ENCODE measurements around the gene BACE1.
"Not testable (repeated sequence)": the region's sequence is repeated elsewhere in the genome, so short reads cannot be mapped to it uniquely, and the experiment has no call there.

The BACE1 gene

GRCh38 chr11:117273550-117274289 lies 42.3 kb downstream of the BACE1 start:
- TF ChIP-seq CTCF (conservative IDR thresholded peaks at IDR 0.05) (no peak), ZFX (IDR thresholded peaks at IDR 0.05) (no peak)

GRCh38 chr11:117272175-117272574 lies 43.9 kb downstream of the BACE1 start:
- H3K27ac ChIP-seq: not testable (repeated sequence)

More at GRCh38 chr11:117273550-117274289, 42.3 kb downstream of the BACE1 start:
- H3K27ac ChIP-seq: no peak overlapping the region

- TF ChIP-seq ZFX (IDR thresholded peaks at IDR 0.05): no peak
- no peak for TF ChIP-seq CTCF (conservative IDR thresholded peaks at IDR 0.05)
- H3K27ac ChIP-seq: no peak overlapping the region
Measured at GRCh38 chr11:117271208-117271607, 44.8 kb downstream of the BACE1 start.

GRCh38 chr11:117269856-117270255 lies 46.2 kb downstream of the BACE1 start:
- no peak overlapping the region for H3K27ac ChIP-seq
- TF ChIP-seq ZFX (IDR thresholded peaks at IDR 0.05): no peak
- TF ChIP-seq CTCF (conservative IDR thresholded peaks at IDR 0.05): no peak

GRCh38 chr11:117265745-117266144 lies 50.3 kb downstream of the BACE1 start:
- no peak for TF ChIP-seq ZFX (IDR thresholded peaks at IDR 0.05)
- TF ChIP-seq CTCF (conservative IDR thresholded peaks at IDR 0.05): no peak
- H3K27ac ChIP-seq: no peak overlapping the region

GRCh38 chr11:117264624-117265323 lies 51.3 kb downstream of the BACE1 start:
- not testable (repeated sequence) for H3K27ac ChIP-seq

GRCh38 chr11:117259417-117259816 lies 56.6 kb downstream of the BACE1 start:
- H3K27ac ChIP-seq: no peak overlapping the region
- TF ChIP-seq ZFX (IDR thresholded peaks at IDR 0.05) (no peak), CTCF (conservative IDR thresholded peaks at IDR 0.05) (no peak)

GRCh38 chr11:117258576-117258975 lies 57.5 kb downstream of the BACE1 start:
- H3K27ac ChIP-seq: no peak overlapping the region
- no peak for TF ChIP-seq CTCF (conservative IDR thresholded peaks at IDR 0.05)
- no peak for TF ChIP-seq ZFX (IDR thresholded peaks at IDR 0.05)

Data from C4-2B (cell line).